ENCODE results near the gene TEX29. TPM values are rescaled to one million over a fixed set of nuclear protein-coding genes. Genes with fewer than 3 reads are reported as not detected.

TEX29 gene
- total RNA-seq, 4 donors from 2014 or later, result not detected

DNA sequence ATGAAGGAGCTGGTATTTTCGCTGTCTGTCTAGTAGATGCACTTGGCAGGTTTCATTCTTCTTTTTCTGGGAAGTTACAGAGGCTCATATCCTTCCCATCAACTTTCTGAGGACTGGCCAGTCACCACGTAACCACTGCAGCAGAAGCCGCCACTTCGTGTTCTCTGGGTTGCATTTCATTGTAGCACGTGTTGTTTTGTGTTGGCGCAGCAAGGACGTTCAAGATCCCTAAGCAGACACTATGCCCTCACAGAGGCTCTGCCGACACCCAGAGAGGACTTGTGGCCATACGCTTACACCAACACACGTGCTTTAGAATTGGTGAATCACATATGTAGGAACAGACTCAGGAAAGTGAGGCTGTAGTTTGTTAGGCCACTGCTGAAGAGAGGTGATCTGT, 42.2 kb upstream of the TEX29 start:
- no peak for TF ChIP-seq POLR2A (IDR thresholded peaks at IDR 0.05)
- no peak for TF ChIP-seq CTCF (IDR thresholded peaks at IDR 0.05)
- DNase-seq (ENCODE audit: low spot score in 2 of 2), result no peak
- intact Hi-C loops (cut with DNase I; ENCODE audit: low total_unique reads), result no loop called here
- no peak overlapping the region for H3K4me3 ChIP-seq (ENCODE audit: low read depth, poor library complexity, severe bottlenecking)
- WGBS, 2 donors, result 89 to 93% methylated on average over 10 of the region's 10 CpGs

GRCh38 chr13:111278743-111279652, 41.4 kb upstream of the TEX29 start:
- 94 to 96% methylated on average over 17 of the region's 17 CpGs for WGBS, 2 donors
- H3K4me3 ChIP-seq (ENCODE audit: low read depth, poor library complexity, severe bottlenecking), result no peak overlapping the region
- TF ChIP-seq POLR2A (IDR thresholded peaks at IDR 0.05) (no peak), CTCF (IDR thresholded peaks at IDR 0.05) (no peak)
- DNase-seq (ENCODE audit: low spot score in 2 of 2), result no peak
- intact Hi-C loops (cut with DNase I; ENCODE audit: low total_unique reads), result no loop called here

DNA sequence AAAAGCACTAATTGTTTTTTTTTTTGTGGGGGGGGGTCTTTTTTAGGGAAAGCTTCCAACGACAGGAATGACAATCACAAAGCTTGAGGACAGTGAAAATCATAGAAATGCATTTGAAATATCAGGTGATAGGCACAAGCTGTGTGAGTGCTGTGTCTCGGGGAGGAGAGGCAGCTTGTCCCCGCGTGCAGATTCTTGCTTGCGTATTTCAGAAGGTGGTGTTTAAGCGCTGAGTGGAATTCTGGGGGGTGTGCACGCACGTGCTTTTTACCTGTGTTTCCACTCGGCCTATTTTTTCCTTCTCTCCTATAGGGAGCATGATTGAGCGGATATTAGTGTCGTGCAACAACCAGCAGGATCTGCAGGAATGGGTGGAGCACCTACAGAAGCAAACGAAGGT, 40.2 kb upstream of the TEX29 start:
- 77 to 85% methylated on average over 12 of the region's 12 CpGs for WGBS, 2 donors

GRCh38 chr13:111280681-111281585, 39.5 kb upstream of the TEX29 start:
- no peak for TF ChIP-seq CTCF (IDR thresholded peaks at IDR 0.05)
- no peak for TF ChIP-seq POLR2A (IDR thresholded peaks at IDR 0.05)
- 82 to 83% methylated on average over 12 of the region's 12 CpGs for WGBS, 2 donors
- H3K4me3 ChIP-seq (ENCODE audit: low read depth, poor library complexity, severe bottlenecking), result no peak overlapping the region
- intact Hi-C loops (cut with DNase I; ENCODE audit: low total_unique reads), result no loop called here
- DNase-seq (ENCODE audit: low spot score in 2 of 2), result no peak

More for the DNA sequence above, 40.2 kb upstream of the TEX29 start:
- intact Hi-C loops (cut with DNase I; ENCODE audit: low total_unique reads), result no loop called here
- DNase-seq (ENCODE audit: low spot score in 2 of 2), result no peak
- H3K4me3 ChIP-seq (ENCODE audit: low read depth, poor library complexity, severe bottlenecking), result no peak overlapping the region
- TF ChIP-seq POLR2A (IDR thresholded peaks at IDR 0.05) (no peak), CTCF (IDR thresholded peaks at IDR 0.05) (no peak)

- TF ChIP-seq POLR2A (IDR thresholded peaks at IDR 0.05), result no peak
- TF ChIP-seq CTCF (IDR thresholded peaks at IDR 0.05), result no peak
- 56 to 61% methylated on average over 10 of the region's 10 CpGs for WGBS, 2 donors
- H3K4me3 ChIP-seq (ENCODE audit: low read depth, poor library complexity, severe bottlenecking), result no peak overlapping the region
- intact Hi-C loops (cut with DNase I; ENCODE audit: low total_unique reads), result no loop called here
- no peak for DNase-seq (ENCODE audit: low spot score in 2 of 2)
Observed at GRCh38 chr13:111281751-111282311, 38.6 kb upstream of the TEX29 start.
